ENCODE measurements around the gene CD3D.

CD3D gene

DNA sequence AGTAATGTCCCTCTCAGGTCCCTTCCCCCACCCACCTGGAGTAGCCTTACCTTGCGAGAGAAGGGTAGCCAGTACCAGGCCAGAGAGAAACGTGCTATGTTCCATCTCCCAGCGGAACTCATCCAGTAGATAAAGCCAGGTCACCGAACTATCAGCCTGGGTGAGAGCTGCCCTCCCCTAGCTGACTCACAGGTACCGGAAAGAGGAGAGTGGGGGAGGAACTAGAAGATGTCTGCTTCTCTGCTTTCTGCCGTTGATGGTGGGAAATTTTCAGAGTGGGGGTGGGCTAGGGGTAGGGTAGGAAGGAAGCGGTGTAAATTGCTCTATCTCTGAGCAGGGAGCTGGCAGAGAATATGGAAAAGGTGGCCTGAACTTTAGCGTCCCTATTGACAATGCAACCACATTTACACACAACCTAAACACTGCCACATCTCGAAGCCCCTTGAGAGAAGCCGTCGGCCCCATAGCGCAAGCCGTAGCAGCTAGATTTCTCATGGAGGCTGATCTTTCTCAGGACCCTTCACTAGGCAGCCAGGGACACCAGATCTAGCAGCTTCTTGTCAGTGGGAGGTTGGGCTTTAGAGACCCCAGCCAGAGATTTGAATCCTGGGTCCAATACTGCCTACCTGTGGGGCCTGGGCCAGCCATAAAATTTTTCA, at the start of gene CD3D:
CD3D (minus strand) TSS at position 203 of the 659 bp plus-strand sequence; CDS start at position 105, 98 bp downstream.
- DNase-seq = peak; percentile 68

DNA sequence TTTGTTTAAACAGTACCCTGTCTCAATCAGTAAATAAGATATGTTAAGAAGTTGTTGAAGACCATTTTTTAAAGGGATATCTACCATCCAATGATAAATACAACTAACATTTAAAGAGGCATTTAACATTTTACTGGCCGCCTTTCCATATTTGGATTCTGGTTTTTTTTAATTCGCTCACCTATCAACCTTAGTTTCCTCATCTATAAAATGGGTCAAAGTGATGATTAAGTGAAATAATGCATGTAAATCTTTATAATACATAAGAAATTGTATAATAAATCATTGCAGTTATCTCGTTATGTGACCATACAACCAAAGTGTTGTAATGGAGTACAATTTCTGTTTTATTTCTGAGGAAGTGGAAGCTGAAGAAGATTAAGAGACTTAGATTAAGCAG, 41.2 kb upstream of the CD3D start:
- no peak for DNase-seq

DNA sequence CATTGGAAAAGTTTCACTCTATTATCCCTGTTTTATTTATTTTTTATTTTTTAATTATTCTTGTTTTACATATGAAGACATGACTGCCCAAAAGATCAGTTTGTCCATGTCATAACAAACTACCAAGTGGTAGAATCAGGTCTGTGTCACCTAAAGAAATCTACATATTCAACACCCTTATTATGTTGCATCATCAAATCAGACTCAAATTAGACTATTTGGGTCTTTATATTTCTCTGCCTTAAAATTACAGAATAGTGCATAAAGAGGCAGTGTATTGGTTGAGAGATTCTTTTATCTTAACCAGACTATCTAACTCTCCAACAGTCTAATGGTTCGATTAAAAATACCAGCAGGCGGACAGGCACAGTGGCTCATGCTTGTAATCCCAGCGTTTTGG, 40.4 kb upstream of the CD3D start:
- DNase-seq = no peak

DNA sequence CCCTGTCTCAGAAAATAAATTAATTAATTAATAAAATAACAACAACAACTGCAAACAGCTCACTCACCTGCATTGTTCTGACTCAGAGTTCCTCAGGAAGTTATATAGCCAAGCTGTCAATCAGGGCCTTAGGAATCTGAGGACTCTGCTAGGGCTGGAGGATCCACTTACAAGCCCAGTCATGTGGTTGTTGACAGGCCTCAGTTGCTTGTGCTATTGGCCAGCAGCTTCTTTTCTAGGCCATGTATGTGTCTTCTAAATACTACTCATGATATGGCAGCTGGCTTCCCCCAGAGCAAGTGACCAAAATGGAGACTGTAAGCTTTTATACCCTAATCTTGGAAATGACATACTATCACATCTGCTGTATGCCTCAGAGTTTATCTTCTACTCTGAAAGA, 38.1 kb upstream of the CD3D start:
- DNase-seq = no peak

DNA sequence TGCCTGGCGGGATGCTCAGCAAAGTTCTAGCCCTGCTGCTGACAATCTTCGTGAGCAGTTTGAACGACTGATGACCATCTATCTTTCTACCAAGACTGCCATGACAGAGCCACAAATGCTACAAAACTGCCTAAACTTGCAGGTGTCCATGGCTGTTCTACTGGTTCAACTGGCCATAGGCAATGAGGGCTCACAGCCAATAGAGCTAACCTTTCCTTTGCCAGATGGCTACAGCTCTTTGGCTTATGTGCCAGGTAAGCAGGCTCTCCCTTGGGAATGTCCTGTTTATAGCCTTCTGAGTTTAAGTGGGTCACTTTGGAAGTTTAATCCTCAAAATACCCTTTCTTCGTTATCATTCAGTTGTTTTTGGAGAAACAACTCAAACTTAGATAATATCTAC, 37.0 kb upstream of the CD3D start:
- DNase-seq = no peak

DNA sequence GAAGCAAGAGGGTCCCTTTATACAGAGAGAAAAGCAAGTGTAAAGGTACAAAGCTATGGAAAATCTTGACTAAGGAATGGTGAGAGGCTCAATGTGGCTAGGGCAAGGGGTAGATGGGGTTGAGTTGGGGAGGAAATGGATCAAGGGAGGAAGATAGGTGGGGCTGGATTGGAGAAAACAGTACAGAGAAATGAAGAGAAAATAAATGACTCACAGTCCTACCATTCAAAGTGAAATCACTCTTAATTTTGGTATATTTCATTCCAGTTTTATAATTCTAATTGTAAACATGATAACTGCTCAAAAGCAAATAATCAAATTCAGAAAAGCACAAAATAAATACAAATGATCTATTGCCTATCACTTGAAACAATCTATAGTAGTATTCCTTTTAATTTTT, 33.5 kb upstream of the CD3D start:
- no peak for DNase-seq

DNA sequence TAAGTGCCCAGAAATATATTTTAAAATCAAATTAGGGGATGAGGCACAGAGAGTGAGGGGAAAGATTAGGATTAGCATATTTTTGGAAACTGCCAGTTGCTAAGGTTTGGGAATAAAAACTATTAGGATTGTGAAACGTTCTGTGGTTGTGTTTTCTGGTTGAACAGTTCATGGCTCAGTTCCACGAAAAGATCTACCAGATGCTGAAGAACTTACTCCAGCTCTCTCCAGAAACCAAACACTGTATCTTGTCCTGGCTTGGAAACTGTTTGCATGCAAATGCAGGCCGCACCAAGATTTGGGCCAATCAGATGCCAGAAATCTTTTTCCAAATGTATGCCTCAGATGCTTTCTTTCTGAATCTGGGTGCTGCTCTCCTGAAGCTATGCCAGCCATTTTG, 32.2 kb upstream of the CD3D start:
- DNase-seq = no peak

DNA sequence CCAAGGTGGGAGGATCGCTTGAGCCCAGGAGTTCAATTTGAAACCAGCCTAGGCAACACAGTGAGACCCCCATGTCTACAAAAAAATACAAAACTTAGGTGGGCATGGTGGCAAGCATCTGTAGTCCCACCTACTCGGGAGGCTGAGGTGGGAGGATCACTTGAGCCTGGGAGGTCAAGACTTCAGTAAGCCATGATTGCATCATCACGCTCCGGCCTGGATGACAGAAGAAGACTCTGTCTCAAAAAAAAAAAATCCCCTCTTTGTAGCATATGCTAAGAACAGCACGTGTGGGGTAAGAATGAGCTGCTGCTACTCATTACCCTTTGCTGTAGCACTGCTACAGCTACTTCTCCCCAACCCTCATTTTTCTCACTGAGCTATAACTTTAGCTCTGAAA, 31.4 kb upstream of the CD3D start:
- no peak for DNase-seq

DNA sequence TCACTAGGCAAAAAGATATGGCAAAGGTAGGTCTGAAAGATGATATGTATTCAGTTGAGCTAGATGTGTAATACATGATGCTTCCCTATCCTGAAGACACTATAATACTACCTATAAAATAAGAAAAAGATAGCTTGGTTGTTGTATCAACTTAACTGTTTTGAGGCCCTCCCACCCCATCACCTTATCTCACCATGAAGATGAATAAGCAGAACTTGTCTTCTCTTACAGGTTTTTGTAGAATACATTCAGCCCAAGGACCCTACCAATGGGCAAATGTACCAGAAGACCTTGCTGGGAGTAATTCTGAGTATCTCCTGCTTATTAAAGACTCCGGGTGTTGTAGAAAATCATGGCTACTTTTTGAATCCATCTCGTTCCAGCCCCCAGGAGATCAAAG, 30.8 kb upstream of the CD3D start:
- no peak for DNase-seq

DNA sequence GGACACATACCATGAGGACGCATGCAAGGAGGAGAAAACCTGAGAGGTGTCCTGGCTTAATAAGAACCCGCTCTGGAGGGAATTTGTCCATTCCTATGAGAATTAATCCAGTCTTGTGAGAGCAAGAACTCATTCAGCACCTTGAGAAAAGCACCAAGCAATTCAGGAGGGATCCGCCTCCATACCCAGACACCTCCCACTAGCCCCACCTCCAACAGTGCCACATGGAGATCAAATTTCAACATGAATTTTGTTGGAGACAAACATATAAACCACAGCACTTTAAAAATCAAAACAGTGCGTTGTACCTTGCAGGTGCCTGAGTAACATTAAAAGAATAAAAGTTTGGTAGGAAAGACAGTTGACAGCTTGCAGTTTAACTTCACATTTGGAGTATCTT, 28.3 kb upstream of the CD3D start:
- no peak for DNase-seq

DNA sequence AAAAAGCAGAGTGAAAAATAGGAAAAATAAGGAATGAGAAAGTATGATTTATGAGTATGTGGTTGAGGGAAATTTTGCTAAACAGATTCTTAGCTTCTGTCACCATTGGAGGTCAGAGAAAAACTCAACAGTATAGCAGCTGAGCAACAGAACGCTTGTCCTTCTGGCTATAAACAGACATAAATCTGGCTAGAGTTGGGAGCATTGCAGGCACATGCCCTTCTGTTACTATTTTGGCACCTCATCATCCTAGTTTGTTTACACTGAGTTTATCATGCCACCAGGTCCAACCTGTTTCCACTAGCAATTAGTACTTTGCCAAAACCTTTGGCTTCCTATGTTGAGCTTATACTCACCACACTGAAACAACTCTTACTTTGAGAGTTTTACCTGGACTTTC, 23.8 kb upstream of the CD3D start:
- no peak for DNase-seq

DNA sequence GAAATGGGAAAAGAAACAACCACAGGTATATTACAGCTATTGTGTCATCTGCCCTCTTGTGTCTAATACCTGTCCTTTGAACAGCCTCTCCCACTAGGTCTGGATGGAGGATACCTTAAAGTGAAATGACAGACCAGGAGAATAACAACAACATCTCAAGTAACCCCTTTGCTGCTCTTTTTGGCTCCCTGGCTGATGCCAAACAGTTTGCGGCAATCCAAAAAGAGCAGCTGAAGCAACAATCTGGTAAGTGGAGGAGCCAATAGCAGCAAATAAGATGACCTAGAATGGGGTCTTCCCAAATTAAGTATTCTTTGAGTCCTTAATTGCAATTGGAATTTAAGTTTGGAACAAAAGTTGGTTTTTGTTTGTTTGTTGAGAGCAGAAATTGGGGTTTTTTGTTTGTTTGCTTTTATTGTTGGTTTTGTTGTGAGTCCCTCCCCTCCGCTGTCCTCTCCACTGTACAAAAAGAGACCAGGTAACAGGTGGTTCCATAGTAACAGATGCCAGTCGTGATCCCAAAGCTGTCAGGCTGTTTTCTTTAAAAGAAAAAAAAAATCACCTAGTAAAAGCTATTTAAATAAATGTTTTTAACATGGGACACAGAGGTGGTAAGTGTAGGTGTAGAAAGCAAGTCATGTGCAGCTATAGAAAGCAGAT, 22.6 kb upstream of the CD3D start:
- DNase-seq = no peak

DNA sequence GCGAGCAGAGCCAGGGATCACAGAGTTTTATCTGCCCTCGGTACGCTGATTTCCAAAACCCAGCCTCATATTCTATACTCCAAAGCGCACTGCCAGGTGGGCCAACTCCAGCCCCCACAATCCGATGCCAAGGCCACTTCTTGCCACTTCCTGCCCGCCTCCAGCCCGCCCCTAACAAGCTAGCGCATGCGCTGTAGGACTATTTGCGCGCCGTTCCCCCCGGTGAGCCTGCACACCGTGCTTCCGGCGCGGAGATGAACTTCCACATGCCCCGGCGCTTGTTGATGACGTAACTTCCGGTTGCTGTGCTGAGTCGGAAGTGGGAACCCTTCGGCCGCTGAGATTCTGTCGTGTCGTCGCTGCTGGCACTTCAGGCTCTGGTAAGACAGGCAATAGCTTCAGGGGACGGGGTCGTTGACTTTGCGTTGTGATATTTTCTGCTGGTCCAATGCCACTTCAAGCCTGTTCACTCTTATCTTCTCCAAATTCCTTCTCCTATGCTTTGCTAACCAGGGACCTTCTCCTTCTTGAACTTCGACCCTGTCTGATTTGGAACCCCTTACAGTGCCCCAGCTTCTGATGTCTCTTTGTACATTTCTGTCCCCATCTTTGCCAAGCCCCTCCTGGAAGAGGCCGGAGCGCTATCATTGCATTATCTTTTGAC, 16.9 kb upstream of the CD3D start, which contains the start of gene UBE4A:
UBE4A (plus strand) TSS at position 306 of the 664 bp plus-strand sequence. CDS start 5,481 bp downstream, outside the sequence.
- DNase-seq = peak; percentile 97

DNA sequence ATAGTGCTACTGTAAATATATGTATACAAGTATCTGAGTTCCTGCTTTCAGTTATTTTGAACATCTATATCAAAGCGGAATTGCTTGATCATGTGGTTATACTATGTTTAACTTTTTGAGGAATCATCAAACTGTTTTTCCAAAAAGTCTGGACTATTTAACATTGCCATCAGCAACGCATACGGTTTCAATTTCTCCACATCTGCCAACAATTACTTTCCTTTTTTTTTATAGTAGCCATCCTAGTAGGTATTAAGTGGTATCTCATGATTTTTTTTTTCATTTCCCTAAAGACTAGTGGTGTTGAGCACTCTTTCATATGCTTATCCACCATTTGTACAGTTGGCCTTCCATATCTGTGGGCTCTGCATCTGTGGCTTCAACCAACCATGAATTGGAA, 15.6 kb upstream of the CD3D start:
- no peak for DNase-seq

DNA sequence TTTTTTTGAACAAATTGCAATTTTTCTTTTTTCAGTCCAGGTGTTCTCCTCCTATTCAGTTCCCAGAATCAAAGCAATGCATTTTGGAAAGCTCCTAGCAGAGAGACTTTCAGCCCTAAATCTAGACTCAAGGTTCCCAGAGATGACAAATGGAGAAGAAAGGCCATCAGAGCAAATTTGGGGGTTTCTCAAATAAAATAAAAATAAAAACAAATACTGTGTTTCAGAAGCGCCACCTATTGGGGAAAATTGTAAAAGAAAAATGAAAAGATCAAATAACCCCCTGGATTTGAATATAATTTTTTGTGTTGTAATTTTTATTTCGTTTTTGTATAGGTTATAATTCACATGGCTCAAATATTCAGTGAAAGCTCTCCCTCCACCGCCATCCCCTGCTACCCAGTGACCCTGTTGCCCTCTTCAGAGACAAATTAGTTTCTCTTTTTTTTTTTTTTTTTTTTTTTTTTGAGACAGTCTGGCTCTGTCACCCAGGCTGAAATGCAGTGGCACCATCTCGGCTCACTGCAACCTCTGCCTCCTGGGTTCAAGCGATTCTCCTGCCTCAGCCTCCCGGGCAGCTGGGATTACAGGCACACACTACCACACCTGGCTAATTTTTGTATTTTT, 10.7 kb upstream of the CD3D start:
- no peak for DNase-seq

DNA sequence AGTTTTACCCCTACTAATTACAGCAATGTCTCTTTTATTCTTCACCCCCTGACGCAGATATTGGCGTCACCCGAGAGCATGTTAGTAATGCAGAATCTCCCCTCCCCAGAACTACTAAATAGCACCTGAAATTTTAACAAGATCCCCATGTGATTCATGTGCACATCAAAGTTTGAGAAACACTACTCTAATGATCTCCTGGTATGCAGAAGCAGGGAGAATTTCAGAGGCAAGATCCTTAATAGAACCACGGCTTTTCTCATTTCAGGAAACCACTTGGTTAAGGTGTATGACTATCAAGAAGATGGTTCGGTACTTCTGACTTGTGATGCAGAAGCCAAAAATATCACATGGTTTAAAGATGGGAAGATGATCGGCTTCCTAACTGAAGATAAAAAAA, 7.0 kb upstream of the CD3D start:
- no peak for DNase-seq

DNA sequence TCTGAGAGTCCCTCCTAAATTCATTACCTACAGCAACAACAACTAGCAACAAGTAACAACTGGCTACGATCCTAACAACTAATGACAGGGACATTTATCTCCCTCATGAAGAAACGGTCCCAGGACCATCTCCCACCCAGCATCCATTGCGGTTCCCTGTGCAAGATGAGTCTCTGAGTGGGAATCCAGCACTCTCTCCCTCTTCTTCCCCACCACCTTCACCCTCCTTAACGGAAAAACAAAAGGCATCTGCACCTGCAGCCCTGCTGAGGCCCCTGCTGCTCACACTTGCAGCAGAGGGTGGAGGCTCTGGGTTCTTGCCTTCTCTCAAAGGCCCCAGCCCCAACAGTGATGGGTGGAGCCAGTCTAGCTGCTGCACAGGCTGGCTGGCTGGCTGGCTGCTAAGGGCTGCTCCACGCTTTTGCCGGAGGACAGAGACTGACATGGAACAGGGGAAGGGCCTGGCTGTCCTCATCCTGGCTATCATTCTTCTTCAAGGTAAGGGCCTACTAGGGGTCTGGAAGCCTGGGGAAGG, 1.5 kb upstream of the CD3D start, which contains the start of gene CD3G:
CD3G (plus strand) TSS at position 364 of the 535 bp plus-strand sequence; CDS start at position 444, 80 bp downstream.
- DNase-seq = peak; percentile 54

DNA sequence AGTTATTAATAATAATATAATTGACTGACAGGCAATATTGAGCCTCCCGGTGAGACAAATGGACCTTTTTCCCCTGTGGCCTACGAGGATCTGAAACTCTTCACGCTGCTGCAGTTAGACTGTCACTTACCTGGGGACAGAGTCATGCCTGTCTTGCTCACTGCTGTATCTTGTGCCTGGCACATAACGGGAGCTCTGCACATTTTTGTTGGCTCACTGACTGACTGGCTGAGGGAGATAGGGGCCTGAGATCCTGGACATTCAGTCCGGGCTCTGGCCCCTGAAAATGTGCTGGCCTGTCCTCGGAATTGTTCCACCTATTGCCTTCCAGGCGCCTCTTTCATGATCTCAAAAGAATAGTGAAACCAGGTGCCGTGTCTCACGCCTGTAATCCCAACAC, 743 bp upstream of the CD3D start:
- DNase-seq = no peak

DNA sequence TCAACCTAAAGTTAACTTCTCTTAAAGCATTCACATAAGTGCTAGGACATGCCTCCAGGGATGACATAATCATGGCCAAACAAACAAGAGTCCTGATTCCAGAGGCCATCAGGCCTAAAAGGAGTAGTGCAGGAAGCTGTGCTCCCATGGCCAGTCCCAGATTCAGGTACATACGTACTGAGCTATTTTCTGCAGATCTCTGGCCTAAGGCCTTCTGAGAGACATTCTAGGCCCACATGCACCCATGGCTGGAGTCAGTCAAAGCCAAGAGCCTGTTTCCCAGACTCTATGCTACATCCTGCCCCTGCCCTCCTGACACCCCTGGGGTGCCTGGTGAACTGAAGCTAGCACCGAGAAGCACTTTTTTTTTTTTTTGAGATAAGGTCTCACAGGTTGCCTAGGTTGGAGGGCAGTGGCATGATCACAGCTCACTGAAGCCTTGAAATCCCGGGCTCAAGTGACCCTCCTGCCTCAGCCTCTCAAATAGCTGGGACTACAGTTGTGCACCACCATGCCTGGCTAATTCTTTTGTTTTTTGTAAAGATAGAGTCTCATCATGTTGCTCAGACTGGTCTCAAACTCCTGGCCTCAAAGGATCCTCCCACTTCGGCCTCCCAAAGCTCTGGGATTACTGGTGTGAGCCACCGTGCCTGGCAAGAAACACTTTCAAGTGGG, 553 bp downstream of the CD3D start:
- DNase-seq = no peak

DNA sequence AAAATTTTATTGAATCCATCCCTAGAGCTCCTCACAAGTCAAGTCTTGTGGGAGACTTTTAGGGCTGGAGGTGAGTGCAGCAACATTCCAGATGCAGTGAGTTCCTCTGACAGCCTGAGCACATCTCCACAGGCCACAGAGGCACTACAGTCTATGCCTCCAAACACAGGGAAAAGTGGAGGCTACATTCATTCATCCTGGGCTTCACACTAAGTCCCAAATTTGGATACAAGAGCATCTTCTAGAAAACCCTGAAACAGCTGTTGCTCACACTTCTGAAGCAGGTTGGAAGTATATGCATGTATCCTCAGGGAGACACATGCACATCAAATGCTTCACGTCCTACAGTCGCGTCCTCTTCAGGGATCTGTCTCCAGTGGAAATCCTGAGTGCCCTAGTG, 1.2 kb downstream of the CD3D start:
- DNase-seq = no peak

DNA sequence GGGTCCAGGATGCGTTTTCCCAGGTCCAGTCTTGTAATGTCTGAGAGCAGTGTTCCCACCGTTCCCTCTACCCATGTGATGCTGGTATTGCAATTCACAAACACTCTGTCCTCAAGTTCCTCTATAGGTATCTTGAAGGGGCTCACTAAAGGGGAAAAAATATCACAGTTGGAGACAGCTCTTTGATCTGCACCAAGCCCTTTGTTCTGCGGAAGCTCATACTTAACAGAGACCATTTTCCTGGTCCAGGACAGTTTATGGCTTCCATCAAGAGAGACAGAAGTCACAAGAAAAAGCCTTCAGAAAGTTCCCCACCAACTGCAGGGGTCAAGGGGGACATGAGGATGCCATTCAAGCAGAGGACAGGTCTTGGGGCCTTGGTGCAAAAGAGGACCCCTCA, 2.1 kb downstream of the CD3D start:
- no peak for DNase-seq

DNA sequence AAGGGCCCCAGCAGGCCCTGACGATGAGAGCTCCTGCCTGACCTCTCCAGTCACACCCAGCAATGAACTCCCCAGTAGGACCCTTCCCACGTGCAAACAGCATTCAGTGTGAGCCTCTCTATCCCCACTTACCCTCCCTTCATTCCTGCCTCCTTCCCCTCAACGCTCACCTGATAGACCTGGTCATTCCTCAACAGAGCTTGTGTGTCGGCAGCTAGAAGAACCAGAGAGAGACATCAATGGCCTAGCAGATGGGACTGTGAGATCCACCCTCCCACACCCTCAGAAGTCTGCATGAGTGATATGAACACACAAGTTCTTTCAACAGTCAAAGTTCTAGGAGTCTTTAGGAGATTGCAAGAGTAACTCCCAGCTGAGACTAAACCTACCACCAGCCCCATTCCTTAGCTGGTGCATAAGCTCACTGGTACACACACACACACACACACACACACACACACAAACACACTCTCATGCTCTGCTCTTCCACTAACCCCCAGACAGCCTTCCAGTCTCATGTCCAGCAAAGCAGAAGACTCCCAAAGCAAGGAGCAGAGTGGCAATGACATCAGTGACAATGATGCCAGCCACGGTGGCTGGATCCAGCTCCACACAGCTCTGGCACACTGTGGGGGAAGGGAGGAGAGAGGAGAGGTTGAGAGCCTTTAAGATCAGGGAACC, 3.1 kb downstream of the CD3D start:
- DNase-seq = no peak

Measured in stimulated activated naive CD4-positive, alpha-beta T cell treated with Interleukin-2 at 50 U/mL for 16 hours (primary cell).